ENCODE results near the gene RRAGD. TPM values are rescaled to one million over a fixed set of nuclear protein-coding genes. Genes with fewer than 3 reads are reported as not detected.

RRAGD gene
- total and polyA plus RNA-seq, 2 of the 13 experiments (the other 11 are each of a cell fraction or from before 2014, with no cell fraction given) = 0.35 to 0.53 TPM

GRCh38 chr6:89430201-89430962, 18.3 kb upstream of the RRAGD start (continued):
- no peak for TF ChIP-seq MTA1 (CRISPR knock-in tag; IDR thresholded peaks at IDR 0.05; ENCODE audit: borderline replicate concordance)

- ChIA-PET CTCF (ENCODE audit: low intra/inter-chr PET ratio, low total read pairs) (no interaction called here), POLR2A (no interaction called here)
- H3K27ac ChIP-seq (ENCODE audit: extremely low read length, insufficient read depth, low read length) = no peak overlapping the region
- peaks cover 0 to 12% of the 10 kb centered on the region in 2 experiments; a peak in 3 of 5 replicates for H3K27me3 ChIP-seq (ENCODE audit: control insufficient read depth in 1 of 2, insufficient read depth in 2 of 2, low read length in 2 of 2)
- intact Hi-C loops (cut with micrococcal nuclease; ENCODE audit: unreplicated experiment) = no loop called here
- FAIRE-seq = no peak
- in situ Hi-C loops (cut with HindIII; ENCODE audit: extremely low pct_ligation_motif_present, low pct_unique_long_range_greater_than_20kb) = no loop called here
- TF ChIP-seq ZNF776 (CRISPR knock-in tag; IDR thresholded peaks at IDR 0.05) = no peak
- TF ChIP-seq RBM39 (IDR thresholded peaks at IDR 0.05; ENCODE audit: low read depth, low read length, poor library complexity, severe bottlenecking) = no peak
- TF ChIP-seq, protein P1, sequence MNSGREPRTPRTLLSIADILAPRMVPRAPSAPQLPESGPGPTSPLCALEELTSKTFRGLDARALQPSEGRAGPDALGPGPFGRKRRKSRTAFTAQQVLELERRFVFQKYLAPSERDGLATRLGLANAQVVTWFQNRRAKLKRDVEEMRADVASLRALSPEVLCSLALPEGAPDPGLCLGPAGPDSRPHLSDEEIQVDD (CRISPR knock-in tag; IDR thresholded peaks at IDR 0.05; ENCODE audit: borderline replicate concordance) = no peak
- TF ChIP-seq CENPX (CRISPR knock-in tag; IDR thresholded peaks at IDR 0.05) = no peak
- TF ChIP-seq, protein P2, sequence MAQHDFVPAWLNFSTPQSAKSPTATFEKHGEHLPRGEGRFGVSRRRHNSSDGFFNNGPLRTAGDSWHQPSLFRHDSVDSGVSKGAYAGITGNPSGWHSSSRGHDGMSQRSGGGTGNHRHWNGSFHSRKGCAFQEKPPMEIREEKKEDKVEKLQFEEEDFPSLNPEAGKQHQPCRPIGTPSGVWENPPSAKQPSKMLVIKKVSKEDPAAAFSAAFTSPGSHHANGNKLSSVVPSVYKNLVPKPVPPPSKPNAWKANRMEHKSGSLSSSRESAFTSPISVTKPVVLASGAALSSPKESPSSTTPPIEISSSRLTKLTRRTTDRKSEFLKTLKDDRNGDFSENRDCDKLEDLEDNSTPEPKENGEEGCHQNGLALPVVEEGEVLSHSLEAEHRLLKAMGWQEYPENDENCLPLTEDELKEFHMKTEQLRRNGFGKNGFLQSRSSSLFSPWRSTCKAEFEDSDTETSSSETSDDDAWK (CRISPR knock-in tag; IDR thresholded peaks at IDR 0.05) = no peak
- no peak for TF ChIP-seq ZNF367 (CRISPR knock-in tag; IDR thresholded peaks at IDR 0.05; ENCODE audit: borderline replicate concordance)
- TF ChIP-seq ZNF276 (CRISPR knock-in tag; IDR thresholded peaks at IDR 0.05; ENCODE audit: low read depth) = no peak
- TF ChIP-seq, protein P3, sequence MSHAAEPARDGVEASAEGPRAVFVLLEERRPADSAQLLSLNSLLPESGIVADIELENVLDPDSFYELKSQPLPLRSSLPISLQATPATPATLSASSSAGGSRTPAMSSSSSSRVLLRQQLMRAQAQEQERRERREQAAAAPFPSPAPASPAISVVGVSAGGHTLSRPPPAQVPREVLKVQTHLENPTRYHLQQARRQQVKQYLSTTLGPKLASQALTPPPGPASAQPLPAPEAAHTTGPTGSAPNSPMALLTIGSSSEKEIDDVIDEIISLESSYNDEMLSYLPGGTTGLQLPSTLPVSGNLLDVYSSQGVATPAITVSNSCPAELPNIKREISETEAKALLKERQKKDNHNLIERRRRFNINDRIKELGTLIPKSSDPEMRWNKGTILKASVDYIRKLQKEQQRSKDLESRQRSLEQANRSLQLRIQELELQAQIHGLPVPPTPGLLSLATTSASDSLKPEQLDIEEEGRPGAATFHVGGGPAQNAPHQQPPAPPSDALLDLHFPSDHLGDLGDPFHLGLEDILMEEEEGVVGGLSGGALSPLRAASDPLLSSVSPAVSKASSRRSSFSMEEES (CRISPR knock-in tag; IDR thresholded peaks at IDR 0.05) = no peak
- no peak overlapping the region for H3K9ac ChIP-seq (ENCODE audit: insufficient read depth, low read depth, low read length)
- ATAC-seq = no peak
- no peaks in the 10 kb centered on the region for H3K79me2 ChIP-seq (ENCODE audit: insufficient read depth, low read length)
- BruUV-seq (replicated peaks) = no TSS peak
- H3K4me3 ChIP-seq (replicated peaks in 1 of 3; ENCODE audit: insufficient read depth in 1 of 3, low read depth in 2 of 3, low read length in 3 of 3) = no peak overlapping the region
- no peak overlapping the region for H3K4me2 ChIP-seq (ENCODE audit: low read depth, low read length)
- DNase-seq (ENCODE audit: low spot score) = no peak
- 65% methylated on average over 1 of the region's 1 CpG for WGBS (ENCODE audit: low lambda C conversion rate)
- H3K9me3 ChIP-seq (ENCODE audit: low read length) = no peaks in the 10 kb centered on the region
- H3K4me1 ChIP-seq (ENCODE audit: insufficient read depth, low read length) = peaks cover 25% of the 10 kb centered on the region
- no peaks in the 10 kb centered on the region for H4K20me1 ChIP-seq (ENCODE audit: insufficient read depth, low read length)
- no peak overlapping the region for H2AFZ ChIP-seq (ENCODE audit: low read length)
- H3K36me3 ChIP-seq (replicated peaks in 1 of 2; ENCODE audit: control insufficient read depth in 1 of 2, insufficient read depth in 2 of 2, low read length in 2 of 2) = no peaks in the 10 kb centered on the region
These were observed 4.7 kb upstream of the RRAGD start for GRCh38 chr6:89416796-89417195.

Data from HepG2 (cell line).